GM18867 (cell line): ENCODE data around the gene TSPAN13.

ENCODE experiments used
- ATAC-seq: cut with Tn5 transposase; IDR thresholded peaks from one replicate; pipeline ENCODE4 v1.9.1; 2021; ENCODE audit warnings: mild to moderate bottlenecking, moderate library complexity; ENCODE audit not compliant: unreplicated experiment

The TSPAN13 gene

DNA sequence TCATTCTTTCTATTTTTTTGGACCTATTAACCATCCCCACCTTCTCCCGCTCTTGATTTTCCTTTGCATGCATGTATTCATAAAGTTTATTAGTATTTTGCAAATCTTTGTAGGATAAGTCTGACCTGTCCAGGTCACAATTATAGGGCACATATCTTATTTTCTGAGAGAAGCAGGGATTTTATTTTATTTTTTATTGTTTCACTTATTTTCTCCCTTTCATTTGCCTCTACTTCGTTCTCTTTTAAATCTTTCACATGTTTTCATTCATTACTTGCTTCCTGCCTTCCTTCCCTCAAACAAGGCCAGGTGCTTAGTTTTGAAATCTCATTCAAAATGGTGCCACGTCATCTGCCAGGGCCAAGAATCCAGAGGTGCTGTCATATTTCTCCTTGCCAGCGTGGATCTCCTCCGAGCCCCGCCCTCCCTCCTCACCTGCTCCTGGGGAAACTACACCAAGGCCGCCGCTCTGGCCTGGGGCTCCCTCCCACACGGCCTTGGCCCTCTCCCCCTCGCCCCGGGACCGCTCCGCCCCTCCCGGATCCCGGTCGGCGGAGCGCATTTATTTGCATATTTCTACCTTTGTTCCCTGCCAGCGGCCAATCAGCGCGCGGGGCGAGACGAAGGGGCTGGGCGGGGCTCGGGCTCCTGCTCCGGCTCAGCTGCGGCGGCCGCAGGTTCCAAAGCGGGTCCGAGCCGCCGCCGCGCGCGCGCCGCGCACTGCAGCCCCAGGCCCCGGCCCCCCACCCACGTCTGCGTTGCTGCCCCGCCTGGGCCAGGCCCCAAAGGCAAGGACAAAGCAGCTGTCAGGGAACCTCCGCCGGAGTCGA, at the start of gene TSPAN13:
Gene TSPAN13, plus strand, starts transcription at position 654 of the 830 bp plus-strand sequence. CDS start 213 bp downstream, outside the sequence.
- peak; percentile 86 for ATAC-seq

GRCh38 chr7:16708511-16708910, 45.0 kb upstream of the TSPAN13 start:
- ATAC-seq = no peak

GRCh38 chr7:16708980-16709379, 44.6 kb upstream of the TSPAN13 start:
- no peak for ATAC-seq

DNA sequence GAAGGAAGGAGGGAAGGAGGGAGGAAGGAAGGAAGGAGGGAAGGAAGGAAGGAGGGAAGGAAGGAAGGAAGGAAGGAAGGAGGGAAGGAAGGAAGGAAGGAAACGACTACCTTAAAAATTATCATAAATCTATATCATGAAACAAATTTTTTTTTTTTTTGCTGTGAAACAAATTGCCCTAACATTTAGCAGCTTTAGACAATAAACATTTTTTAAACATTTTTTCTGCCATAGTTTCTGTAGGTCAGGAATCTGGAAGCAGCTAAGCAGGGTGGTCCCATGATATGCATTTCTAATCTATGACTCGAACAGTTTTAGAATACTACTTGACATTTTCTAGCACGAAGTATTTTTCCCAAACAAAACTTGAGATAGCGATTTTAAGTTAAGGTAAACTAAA, 42.9 kb upstream of the TSPAN13 start:
- ATAC-seq = no peak

DNA sequence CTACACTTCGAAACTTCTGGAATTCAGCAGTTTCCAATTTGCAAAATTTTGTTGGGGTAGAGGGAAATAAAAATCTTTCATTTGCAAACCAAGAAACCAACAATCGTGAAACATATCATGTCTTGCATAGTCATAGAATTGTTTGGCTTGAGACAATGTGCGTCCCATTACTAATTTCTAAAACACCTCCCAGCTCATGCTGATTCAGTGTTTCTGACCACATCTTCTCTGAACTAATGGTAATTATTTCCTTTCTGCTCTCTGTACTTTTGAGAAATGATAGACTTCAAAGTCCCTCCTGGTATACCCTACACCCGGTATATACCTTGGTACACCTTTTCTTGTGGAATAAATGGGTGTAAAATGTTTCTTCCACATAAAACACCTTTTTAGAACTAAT, 41.8 kb upstream of the TSPAN13 start:
- ATAC-seq = no peak

DNA sequence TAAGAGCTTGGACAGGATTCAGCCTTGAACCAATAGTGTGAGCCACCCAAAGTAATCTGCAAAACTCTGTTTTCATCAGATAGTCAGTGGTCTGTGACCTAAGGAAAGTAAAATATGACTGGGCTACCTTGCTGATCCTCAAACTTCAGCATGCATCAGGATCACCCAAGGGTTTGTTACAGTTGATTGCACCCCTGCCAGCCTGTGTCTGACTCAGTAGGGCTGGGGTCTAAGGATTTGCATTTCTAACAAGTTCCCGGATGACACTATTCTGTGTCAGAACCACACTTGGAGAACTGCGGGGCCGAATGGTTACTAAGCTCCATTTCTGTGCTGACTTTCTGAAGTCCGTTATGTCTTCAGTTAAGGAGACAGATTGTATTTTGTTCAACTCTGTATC, 40.6 kb upstream of the TSPAN13 start:
- no peak for ATAC-seq

DNA sequence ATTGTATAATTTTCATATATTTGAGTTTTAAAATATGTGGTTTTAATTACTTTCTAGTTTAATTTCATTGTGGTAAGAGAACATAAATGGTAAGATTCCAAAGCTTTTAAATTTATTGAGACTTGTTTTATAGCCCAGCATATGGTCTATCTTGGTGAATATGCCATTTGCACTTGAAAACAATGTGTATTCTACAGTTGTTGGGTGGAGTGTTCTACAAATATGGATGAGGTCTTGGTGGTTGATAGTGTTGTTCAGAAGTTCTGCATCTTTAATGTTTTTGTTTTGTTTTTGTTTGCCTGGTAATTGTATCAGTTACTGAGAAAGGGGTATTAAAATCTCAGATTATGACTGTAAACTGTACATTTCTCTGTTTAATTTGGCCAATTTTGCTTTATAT, 37.6 kb upstream of the TSPAN13 start:
- no peak for ATAC-seq

- no peak for ATAC-seq
Observed at GRCh38 chr7:16718111-16718656, 35.4 kb upstream of the TSPAN13 start.

DNA sequence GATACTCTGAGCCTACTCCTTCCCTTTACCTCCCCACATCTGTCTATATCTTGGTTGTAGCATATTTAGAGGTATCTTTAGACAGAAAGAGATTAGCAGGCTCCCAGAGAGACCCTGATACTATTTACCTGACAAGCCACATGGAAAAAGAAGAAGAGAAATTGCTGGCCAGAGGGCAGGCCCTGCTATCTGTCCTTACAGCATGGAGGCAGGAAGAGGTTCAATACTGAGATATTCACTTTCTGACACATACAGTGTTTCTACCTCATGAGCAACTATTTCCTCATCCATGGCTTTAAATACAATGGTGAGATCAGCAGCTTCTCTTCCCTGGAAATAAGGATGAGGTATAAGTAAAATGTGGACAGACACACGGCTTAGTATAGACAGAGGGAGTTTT, 33.9 kb upstream of the TSPAN13 start:
- no peak for ATAC-seq

DNA sequence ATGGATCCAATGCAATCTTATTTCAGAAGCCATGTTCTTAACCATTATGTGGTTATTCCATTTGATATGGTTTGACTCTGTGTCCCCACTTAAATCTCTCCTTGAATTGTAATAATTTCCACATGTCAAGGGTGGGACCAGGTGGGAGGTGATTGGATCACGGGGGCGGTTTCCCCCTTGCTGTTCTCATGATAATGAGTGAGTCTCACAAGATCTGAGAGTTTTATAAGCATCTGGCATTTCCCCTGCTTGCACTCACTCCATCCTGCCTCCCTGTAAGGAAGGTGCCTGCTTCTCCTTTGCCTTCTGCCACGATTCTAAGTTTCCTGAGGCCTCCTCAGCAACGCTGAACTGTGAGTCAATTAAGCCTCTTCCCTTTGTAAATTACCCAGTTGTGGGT, 32.0 kb upstream of the TSPAN13 start:
- no peak for ATAC-seq

DNA sequence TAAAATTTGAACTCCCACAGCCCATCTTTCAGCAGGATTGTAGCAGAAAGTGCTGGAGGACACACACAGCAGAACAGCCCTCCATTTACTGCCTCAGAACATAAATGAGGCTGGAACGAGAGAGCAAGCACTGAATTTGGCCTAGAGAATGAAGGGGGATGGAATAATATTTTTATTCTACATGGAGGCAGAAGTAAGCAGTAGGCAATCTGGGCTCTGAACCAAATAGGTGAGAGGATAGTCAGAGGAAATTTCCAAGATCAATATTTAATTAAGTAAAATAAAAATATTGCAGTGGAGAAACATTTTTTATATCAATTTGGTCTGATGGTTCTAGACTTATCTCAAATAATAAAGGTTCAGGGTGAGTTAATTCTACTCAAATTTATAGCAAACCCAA, 29.2 kb upstream of the TSPAN13 start:
- ATAC-seq = no peak

DNA sequence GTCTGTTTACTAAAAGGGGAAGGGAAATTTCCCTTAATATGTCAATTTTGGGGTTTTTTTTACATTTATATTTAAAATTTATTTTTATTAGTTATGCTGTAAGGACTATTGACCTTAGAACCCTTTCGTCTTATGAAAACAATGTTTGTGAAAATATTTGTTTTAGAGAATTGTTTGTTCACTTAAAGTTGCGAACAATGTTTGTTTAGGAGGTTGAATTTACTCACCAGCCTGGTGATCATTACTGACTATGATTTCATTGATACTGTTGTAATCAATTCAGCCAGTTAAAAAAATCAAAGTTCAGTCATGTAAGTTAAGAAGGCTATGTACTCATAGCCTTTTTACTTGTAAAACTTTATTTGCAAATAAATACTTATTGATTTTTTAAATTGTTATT, 27.4 kb upstream of the TSPAN13 start:
- ATAC-seq = no peak

DNA sequence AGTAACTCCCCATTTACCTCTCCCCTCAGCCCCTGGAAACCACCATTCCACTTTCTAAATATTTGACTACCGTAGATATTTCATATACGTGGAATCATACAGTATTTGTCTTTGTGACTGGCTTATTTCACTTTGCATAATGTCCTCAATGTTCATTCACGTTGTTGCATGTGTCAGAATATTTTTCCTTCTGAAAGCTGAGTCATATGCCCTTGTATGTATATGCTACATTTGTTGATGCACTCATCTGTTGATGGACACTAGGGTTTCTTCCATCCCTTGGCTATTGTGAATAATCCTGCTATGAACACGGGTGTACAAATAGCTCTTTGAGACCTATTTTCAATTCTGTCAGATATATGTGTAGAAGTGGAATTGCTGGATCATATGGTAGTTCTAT, 25.8 kb upstream of the TSPAN13 start:
- ATAC-seq = no peak

- ATAC-seq = no peak
Observed at GRCh38 chr7:16728811-16729210, 24.7 kb upstream of the TSPAN13 start.

GRCh38 chr7:16729541-16729940, 24.0 kb upstream of the TSPAN13 start:
- no peak for ATAC-seq

DNA sequence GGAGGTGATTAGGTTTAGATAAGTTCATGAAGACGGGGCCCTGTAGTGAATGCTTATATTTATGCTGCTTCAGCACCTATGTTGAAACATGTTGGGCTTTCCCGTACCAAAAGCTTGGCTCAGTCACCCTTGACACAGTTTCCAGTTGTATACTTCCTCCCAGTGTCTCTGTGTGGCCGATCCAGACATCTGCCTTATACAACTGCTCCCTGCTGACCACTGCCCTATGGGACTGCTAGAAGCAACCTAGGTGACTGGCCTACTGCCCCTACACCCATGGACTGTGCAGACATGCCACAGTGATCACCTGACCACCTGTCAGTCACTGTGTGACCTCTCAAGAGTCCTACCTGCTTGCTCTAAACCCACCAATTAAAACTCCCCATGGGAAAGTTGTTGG, 22.6 kb upstream of the TSPAN13 start:
- no peak for ATAC-seq

GRCh38 chr7:16732828-16733227, 20.7 kb upstream of the TSPAN13 start:
- no peak for ATAC-seq

- no peak for ATAC-seq
Observed at GRCh38 chr7:16734148-16734726, 19.3 kb upstream of the TSPAN13 start.

- no peak for ATAC-seq
Observed at GRCh38 chr7:16735020-16735419, 18.5 kb upstream of the TSPAN13 start.

DNA sequence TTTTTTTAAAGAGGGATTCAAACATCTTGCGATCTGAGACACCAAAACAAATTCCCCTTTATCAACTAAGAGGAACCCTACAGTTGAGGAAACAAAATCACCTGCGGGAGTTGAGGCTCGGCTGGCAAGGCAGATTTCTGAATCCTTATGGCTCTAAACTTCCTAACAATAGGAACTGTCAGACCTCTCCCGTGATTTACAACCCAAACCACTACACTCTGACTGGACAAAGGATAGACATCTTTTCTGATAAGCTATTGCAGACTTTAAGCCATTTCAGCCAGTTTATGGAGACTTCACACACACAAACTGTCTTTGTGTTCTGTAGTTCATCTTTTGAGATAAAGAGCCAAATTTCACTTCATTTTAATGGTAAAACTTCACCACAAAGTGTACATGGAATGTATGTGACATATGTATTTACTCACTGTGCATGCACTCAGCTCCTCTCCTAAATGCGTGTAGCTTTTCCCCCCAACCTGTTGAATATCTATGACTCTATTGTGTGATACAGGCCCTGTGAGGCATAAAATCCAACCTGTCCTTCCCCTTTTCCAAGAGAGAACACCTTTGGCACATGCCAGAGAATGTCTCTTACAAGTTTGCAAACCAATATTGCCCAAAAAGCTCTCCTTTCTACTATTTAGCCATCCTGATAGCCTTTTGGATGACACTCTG, 15.4 kb upstream of the TSPAN13 start:
- ATAC-seq = no peak

- ATAC-seq = no peak
Observed at GRCh38 chr7:16739863-16740622, 13.5 kb upstream of the TSPAN13 start.
